Vagina (tissue), 2 donors: ENCODE measurements around the gene MRTFB.

Experiments used
- POLR2A ChIP-seq, 2 donors: fragments of 450-650 bp; IDR thresholded peaks; one replicate each; pipeline ENCODE4 v1.6.1; 2017; ENCODE audit warnings: antibody characterized with exemption in 2 of 2, mild to moderate bottlenecking in 2 of 2, moderate library complexity in 2 of 2
- TF ChIP-seq, protein P1 (sequence below), 3 experiments: fragments of 450-650 bp in 2 of 3; fragments of 200-600 bp in 1 of 3; sonication (generic) in 1 of 3; IDR thresholded peaks; one replicate each; pipeline ENCODE4 v1.5.1; 2017 to 2019; ENCODE audit warnings: antibody characterized with exemption in 3 of 3, mild to moderate bottlenecking in 2 of 3, moderate library complexity in 2 of 3

DNA sequence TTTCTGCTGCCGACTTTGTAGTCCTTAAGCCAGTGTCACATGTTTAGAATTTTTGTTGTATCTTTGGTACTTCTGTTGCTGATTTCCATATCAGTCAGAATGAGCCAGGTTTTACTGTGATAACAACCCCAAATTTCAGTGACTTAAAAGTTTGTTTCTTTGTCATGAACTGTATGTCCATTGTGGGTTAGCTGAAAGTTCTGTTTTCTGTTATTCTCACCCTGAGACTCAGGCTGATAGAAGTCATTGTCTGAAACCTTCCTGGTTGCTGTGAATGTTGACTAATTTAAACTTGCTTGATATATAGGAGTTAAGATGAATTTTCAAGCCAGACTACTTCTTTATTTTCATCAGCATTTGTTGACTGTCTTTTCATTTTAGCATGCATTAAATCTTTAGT, 68.8 kb downstream of the MRTFB start:
- TF ChIP-seq, protein P1, sequence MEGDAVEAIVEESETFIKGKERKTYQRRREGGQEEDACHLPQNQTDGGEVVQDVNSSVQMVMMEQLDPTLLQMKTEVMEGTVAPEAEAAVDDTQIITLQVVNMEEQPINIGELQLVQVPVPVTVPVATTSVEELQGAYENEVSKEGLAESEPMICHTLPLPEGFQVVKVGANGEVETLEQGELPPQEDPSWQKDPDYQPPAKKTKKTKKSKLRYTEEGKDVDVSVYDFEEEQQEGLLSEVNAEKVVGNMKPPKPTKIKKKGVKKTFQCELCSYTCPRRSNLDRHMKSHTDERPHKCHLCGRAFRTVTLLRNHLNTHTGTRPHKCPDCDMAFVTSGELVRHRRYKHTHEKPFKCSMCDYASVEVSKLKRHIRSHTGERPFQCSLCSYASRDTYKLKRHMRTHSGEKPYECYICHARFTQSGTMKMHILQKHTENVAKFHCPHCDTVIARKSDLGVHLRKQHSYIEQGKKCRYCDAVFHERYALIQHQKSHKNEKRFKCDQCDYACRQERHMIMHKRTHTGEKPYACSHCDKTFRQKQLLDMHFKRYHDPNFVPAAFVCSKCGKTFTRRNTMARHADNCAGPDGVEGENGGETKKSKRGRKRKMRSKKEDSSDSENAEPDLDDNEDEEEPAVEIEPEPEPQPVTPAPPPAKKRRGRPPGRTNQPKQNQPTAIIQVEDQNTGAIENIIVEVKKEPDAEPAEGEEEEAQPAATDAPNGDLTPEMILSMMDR (IDR thresholded peaks at IDR 0.05) = no peak
- no peak for TF ChIP-seq POLR2A (IDR thresholded peaks at IDR 0.05)
